Stromal cell of bone marrow (primary cell): ENCODE results near the gene PLCH2.

Source experiments
- DNase-seq: peaks from one replicate; pipeline ENCODE4 v3.0.0-alpha.2; 2012; ENCODE audit warnings: low read depth

Gene PLCH2

DNA sequence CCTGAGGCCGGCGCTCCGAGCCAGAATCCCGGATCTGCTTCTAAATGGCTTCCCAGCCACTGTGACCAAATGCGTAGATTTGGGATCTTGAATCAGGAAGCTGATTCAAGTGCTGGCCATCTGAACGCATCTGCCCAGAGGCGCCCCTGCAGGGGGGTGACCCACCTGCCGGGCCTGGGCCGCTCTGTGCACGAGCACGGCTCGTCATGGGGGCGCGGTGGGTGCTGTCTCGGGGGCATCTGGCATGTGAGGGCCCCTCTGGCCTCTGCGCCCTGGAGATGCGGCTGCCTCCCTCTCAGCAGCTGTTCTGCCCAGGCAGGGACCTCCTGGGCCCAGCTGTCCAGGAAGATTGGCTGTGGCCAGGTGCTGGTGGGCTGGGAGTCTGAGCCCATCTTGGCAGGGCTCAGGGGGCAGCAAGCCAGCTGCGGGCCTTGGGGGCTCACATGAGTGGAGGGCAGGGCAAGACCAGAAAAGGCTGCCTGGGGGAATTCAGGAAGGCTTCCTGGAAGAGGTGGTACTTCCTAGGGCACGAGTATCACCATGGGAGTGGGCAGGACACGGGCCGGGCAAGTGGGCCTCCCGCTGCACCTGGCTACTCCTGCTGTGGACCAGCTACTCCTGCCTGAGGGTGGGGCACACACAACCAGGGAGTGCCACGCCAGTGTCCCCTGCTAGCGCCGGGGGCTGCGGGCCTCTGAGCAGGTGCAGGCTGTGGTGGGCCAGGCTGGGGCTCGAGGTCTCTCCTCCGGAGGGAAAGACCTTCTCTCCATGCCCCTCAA, 25.1 kb downstream of the PLCH2 start:
- no peak for DNase-seq

DNA sequence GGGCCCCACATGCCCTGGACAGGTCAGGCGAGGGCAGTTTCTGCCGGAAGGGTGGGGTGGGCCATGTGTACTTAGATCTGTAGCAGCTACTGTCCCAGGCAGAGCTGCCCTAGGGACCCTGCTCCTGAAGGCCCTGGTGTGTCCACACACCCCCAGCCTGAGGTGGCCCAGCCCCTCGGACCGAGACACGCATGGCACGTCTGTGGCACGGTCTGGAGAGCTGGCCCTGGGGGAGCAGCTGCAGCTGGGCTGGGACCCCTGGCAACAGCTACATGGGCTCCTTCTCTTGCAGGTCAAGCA, 25.7 kb downstream of the PLCH2 start:
- no peak for DNase-seq

DNA sequence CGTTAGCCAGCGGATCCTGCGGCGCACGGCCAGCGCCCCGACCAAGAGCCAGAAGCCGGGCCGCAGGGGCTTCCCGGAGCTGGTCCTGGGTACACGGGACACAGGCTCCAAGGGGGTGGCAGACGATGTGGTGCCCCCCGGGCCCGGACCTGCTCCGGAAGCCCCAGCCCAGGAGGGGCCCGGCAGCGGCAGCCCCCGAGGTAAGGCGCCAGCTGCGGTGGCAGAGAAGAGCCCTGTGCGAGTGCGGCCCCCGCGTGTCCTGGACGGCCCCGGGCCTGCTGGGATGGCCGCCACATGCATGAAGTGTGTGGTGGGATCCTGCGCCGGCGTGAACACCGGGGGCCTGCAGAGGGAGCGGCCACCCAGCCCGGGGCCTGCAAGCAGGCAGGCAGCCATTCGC, 26.1 kb downstream of the PLCH2 start:
- DNase-seq: no peak

GRCh38 chr1:2502661-2503553, 26.8 kb downstream of the PLCH2 start:
- no peak for DNase-seq

- DNase-seq: no peak
These were observed 27.6 kb downstream of the PLCH2 start for GRCh38 chr1:2503554-2504224.

GRCh38 chr1:2504225-2504948, 28.3 kb downstream of the PLCH2 start:
- DNase-seq: no peak

- DNase-seq: no peak
These were observed 28.8 kb downstream of the PLCH2 start for GRCh38 chr1:2504949-2505272.

GRCh38 chr1:2505461-2505994, 29.4 kb downstream of the PLCH2 start:
- no peak for DNase-seq

- no peak for DNase-seq
These were observed 30.1 kb downstream of the PLCH2 start for GRCh38 chr1:2506007-2506860.

DNA sequence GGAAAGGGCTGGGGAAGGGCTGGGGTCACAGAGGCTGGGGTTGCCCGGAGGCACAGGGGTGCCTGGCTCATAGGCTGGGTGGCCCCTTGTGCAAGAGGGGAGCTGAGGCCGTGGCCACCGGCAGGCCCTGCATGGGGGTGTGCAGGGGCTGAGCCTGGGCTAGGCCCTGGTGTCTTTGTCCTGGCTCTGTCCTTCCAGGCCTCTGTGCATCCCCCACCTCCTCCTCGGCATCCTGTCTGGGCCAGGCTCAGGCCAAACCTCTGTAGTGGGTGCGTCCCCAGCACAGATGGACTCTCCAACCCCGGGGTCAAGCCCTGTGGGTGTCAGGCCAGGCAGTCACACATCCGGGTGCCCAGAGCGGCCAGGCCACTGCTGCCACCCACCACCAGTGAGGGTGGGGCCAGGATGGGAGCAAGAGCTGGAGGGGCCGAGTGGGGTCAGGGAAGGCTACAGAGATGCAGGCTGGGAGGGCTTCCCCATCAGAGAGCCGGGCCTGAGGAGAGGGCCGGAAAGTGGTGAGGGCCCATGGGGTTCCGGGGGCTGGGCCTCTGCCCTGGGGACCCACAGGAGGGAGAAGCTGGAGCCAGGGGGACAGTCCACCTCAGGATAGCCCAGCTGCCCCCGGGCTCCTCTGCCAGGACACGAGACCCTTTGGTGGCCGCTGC, 30.9 kb downstream of the PLCH2 start:
- no peak for DNase-seq

DNA sequence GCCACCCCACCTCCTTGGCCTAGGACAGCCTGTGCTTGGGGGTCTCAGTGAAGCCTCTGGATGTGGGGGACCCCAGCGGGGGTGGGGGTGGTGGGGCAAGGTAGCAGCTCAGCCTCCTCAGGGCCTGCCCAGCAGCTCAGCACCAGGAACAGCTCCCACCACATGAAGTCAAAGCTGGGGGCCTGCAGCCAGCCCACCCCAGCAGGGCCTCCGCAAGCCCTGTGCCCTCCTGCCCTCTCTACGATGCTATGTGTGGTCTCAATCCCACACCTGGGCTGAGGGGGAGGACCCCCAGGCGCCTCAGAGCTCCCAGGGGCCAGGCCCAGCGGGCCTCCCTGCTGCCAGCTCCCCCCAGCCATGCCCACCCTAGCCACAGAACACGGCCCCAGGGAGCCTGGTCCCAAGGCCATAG, 31.7 kb downstream of the PLCH2 start:
- DNase-seq: no peak

GRCh38 chr1:2508180-2508579, 32.1 kb downstream of the PLCH2 start:
- no peak for DNase-seq

GRCh38 chr1:2508751-2509150, 32.7 kb downstream of the PLCH2 start:
- DNase-seq: no peak

- DNase-seq: no peak
These were observed 33.5 kb downstream of the PLCH2 start for GRCh38 chr1:2509589-2509988.

GRCh38 chr1:2510366-2511155, 34.5 kb downstream of the PLCH2 start:
- DNase-seq: no peak

- no peak for DNase-seq
These were observed 36.9 kb downstream of the PLCH2 start for GRCh38 chr1:2512862-2513421.

DNA sequence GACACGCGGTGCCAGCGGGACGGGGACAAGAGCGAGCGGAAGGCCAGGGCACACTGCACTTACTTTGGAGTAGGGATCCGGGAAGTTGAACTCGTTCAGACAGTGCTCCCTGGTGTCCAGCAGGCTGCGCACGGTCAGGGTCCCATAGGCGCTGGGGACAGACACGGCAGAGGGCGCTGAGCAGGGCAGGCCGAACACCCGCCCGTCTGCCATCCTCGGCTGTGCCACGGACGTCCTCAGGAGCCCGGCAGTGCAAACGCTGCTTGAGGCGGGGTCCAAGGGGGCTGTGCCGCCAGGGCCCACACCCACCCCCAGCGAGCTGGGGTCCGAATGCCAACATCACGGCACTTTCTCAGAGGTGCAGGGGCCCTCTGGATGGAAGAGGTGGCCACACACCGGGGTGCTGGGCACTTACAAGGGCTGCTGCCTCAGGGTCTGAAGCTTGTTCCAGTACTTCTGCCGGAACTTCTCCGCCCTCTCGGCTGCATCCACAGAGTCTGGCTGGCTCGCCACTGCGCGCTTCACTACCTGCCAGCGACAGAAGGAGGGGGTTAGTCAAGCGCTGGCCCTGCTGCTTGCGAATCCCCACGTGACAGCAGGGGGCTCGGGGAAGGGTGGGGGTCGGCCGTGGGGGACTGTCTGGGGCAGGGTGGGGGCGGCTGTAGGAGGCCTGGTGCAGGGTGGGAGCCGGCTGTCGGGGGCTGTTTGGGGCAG, 38.0 kb downstream of the PLCH2 start:
- no peak for DNase-seq

DNA sequence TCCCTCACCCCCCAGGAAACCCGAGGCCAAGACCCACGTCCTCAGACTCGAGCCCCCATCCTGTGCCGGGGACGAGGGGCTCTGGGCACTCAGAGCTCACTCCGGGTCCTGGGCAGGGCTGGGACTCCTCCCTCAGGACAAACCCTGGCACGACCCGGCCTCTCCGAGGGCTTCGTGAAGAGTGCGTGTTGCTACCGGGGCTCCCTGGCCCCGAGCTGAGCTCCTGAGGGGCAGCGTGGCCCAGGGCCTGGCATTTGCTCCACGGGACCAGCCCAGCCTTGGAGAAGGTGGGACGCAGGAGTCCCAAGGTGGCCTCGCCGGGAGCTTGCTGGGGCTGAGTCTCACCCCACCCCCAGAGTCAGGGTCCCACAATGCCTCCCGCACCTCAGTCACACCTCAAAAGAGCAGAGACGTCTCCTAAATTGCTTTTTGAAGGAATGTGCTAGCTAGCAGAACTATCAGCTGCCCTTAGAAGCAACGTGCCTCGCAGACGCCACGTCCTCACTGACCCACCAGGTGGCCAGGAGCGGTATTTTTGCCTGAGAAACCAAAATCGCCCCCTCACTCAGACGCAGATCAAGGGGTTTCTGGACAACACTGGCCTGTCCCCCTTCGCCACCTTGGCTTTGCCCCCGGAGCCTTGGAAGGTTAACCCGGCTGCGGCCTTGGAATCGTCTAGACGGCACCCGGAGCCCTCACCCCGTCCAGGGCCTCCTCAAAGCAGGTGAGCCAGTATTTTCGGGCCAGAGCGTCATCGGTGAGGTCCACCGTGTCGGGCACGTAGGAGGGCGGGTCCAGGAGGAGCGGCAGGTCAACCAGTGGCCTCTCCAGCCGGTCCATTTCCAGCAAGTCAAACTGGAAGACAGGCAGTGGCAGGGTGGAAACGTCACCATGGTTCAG, 39.0 kb downstream of the PLCH2 start:
- no peak for DNase-seq
